Kasumi-1 (cell line): ENCODE data around the gene MYZAP.

ENCODE experiments used
- DNase-seq, 2 experiments: peaks; one replicate each; lab custom pipeline; 2025; lab: John Stamatoyannopoulos, UW

Gene MYZAP

DNA sequence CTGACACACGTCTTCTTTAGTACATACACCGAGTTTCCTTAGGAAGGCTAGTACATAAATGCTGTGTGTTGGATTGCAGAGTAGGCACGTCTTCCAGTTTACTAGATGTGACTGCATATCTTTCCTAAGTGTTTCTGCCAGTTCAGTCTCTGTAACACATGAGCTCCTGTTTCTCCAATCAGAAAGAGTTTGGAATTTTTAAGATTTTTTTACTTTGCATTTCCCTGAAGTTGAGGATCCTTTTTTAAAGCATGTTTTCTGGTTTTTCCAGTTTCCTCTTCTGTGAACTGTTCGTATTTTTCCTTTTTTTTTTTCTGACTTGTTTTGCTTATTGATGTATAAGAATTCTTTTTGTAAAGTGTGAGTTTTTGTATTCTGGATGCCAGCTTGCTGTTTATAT is 107.3 kb downstream of the MYZAP start:
- DNase-seq: no peak

DNA sequence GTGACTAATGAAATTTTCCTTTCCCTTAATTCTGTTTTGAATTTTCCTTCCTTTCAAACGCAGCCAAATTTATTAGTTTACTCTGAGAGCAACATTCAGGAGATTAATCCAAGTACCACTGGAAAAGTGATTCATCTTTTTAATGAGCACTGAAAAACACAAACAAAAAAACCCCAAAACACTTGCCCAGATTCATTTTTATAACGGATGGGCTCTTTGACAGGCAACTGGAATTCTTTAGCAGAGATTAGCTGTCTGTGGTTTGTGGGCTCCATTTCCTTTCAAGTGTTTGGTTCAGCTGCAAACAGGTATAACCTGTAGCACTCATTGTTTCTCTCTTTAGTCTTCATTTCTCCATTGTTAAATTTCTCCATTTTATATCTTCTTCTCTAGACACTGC is 111.7 kb downstream of the MYZAP start:
- no peak for DNase-seq

DNA sequence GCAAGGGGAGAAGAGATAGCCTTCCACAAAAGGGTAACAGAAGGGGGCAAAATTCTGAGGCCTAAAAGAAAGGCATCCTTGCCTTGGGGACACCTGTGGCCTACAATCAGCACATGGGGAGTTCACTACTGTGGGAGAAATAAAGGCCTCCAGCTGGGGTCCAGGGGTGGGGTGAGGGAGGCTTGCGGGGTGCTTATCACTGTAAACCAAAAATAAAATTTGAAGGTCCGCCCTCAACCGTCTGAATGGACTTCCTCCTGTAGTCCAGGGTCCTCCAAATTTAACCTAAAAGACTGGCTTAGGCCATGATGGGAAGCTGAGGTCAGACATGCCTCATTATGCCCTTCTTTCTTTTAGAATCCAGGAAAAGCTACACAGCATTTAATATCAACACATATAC is 112.7 kb downstream of the MYZAP start:
- no peak for DNase-seq

DNA sequence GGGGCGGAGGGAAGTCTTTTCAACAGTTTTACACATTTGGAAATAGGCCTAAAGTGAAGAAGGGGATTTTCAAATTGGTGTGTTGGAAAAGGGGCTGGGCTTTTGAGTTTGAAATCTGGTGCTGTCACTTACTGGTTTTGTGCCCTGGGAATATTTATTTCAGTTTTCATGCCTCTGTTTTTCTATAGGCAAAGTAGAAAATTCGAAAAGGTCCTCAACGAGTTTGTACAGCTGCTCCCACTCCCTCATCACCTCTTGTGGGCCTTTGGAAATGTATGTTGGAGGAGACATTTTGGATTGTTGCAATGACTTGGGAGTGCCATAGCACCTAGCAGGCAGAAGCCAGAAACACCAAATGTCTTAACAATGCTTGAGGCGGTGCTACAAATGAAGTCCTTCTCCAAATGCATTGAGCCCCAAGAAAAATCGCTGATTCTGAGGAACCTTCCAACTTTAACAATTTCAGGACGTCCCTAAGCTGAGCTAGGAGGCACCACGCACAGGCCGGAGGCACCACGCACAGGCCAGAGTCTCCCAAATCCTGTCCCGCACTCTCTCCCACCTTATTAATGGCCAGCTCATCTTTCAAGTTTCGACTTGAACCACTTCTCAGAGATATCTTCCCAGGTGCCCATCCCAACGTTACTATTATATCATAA is 114.2 kb downstream of the MYZAP start:
- DNase-seq: no peak

DNA sequence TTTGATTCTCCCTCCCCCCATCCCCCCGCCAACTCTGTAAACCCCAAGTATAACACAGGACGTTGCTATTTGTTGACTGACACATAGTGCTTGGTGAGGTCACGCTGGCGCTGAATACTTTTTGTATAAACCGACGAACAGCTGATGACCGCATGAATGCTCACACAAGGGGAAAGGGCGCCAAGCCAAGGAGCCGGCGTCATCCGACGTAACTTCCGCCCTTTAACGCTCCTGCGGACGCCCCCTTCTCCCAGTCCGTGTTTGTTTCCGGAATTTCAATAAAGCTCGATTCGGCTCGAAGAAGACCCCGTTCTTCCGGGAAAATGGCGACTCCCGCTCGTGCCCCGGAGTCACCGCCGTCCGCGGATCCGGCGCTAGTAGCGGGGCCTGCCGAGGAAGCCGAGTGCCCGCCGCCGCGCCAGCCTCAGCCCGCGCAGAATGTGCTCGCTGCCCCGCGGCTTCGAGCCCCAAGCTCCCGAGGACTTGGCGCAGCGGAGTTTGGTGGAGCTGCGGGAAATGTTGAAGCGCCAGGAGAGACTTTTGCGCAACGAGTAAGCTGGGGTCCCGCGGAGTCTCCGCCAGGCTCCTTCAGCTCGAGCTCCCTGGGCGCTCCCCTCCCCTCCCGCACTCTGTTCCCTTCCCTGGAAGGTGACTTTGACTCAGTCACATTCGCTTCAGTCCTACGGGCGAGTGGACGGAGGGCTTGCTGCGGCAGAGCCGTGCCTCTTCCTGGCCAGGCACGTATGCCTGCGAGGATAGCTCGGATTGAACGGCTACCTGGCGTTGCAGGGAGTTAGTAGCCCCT is 114.9 kb downstream of the MYZAP start, which contains the start of gene POLR2M:
Gene POLR2M, plus strand, starts transcription at position 310 of the 805 bp plus-strand sequence. Its CDS starts 129 bp downstream, at position 439.
- DNase-seq: peak; percentile 94 to 95

DNA sequence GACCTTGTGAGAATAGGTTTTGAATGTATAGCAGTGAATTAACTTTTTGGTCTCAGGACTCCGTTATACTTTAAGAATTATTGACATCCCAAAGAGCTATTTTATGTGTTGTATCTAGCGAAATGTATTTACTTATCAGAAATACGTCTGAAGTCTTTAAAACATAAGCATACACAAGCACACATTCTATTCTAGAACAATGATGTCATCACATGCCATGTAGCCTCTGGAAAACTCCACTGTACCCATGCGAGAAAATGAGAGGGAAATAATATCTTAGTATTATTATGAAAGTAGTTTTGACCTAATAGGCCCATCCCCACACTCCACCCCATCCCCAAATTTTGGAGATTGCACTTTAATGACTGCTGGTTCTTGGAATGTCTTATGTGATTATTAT is 116.3 kb downstream of the MYZAP start:
- DNase-seq: no peak

DNA sequence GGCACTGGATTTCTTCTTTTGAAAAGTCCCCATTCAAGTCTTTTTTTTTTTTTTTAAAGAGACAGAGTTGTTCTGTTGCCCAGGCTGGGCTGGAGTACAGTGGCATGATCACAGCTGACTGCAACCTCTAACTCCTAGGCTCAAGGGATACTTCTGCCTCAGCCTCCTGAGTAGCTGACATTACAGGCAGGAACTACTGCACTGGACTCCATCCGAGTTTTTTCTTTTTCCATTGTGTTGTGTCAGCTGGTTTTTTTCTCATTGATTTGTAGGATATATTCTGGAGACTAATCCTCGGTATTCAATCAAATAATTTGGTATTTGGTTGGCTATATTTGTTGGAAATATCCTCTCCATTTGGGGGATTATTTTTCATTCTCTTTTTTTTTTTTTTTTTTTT is 126.6 kb downstream of the MYZAP start:
- no peak for DNase-seq

DNA sequence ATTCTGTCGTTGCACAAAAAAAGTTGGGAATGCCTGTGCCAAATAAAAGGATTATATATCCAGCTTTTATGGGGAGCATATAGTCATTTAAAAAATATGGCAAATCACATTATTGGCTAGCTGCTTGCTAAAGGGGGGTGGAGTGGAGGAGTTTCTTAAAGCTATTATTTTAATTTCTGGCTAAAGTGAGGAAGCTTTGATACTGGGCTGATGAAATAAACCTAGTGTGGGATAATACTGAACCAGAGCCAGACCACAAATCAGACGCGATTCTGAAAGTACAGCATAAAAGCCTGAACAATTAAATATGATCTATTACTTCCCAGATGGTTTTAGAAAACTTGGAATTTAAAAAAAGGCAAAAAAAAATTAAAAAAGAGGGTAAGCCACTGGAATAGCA is 129.2 kb downstream of the MYZAP start:
- DNase-seq: no peak

DNA sequence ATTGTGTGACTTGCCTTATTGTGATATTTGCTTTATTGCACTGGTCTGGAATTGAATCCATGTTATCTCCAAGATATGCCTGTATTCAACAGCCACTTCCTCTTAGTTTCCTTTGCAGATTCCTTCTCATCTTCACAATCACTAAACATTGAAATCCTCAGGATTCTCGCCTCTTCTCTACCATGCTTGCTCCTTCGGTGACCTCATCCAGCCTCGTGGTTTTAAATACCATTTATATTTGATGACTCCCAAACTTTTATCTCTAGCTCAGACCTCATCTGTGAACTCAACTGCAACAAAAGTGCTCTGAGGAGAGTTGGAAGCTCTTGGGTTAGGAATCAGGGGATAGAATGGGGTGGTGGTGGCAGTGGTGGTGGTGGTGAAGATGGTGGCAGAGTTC is 134.7 kb downstream of the MYZAP start:
- no peak for DNase-seq

DNA sequence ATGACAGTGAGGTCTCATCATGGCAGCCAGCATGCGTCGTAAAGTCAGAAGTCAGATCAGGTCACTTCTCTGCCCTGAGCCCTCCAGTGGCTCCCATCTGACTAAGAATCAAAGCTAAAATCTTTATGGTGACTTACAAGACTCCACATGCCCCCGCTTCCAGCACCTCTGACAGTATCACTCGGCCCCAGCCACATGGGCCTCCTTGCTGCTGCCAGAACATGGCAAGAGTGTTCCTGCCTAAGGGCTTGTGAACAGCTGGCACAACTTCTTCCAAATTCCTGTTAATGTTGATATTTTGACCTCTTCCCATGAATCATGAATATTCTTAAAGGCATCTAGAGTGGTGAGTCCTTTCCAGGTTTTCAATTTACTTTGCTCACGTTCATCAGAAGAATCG is 135.3 kb downstream of the MYZAP start:
- DNase-seq: no peak

DNA sequence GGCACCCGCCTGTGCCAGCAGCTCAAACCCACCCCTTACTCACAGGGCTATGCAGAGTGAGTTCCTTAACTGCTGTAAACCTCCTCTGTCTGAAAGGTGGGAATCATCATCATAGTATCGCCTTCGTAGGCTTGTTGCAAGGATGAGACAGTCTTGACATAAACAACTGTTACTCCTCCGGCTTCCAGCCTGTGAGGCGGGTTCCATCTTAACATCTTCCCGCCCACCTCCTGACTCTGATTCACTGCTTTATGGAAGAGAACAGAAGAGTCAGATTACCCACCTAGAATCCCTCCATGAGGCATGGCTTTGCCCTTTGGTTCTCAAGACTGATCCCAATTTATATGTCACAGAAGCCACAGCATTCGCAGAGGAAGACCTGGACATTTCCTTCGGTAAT is 136.7 kb downstream of the MYZAP start:
- DNase-seq: no peak

DNA sequence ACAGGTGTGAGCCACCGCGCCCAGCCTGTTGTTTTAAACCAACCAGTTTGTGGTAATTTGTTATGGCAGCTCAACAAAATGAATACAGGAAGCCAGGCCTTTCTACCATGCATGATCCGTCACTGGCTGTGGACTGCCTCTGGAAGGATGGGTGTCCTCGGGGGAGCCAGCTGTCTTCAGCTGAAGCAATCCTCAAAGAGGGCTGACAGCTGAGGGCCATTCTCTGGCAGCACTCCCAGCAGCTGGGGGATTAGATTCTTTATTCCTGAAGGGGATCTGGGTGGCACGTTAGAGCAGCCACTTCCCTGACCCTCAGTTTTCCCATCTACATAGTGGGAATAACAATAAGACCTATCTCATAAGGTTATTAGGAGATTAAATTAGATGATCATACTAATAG is 139.2 kb downstream of the MYZAP start:
- DNase-seq: no peak

DNA sequence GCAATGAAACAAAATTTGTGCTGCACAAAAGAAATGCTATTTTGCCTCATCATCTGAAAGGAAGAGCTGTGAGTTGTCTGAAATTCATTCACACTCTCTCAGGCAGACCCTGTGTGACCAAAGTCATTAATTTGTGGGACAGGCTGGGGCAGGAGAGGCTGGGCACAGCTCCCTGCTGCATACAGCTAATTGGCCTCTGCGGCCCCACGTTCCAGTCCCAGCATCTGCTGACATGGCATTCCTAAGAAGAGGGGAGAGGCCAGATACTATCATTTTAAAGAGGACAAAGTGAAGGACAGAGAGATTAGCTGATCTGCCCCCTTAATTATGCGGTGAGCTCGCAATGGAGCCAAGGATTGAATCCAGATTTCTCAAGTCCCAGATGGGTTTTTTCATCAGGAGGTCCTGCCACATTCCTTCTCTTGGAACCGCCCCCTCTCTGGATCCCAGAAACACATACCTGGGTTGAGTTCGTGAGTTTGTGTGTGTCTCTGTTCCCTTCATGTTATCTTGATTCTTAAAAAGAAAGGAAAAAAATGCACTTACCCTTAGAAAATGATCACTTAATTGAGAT is 139.9 kb downstream of the MYZAP start:
- no peak for DNase-seq

DNA sequence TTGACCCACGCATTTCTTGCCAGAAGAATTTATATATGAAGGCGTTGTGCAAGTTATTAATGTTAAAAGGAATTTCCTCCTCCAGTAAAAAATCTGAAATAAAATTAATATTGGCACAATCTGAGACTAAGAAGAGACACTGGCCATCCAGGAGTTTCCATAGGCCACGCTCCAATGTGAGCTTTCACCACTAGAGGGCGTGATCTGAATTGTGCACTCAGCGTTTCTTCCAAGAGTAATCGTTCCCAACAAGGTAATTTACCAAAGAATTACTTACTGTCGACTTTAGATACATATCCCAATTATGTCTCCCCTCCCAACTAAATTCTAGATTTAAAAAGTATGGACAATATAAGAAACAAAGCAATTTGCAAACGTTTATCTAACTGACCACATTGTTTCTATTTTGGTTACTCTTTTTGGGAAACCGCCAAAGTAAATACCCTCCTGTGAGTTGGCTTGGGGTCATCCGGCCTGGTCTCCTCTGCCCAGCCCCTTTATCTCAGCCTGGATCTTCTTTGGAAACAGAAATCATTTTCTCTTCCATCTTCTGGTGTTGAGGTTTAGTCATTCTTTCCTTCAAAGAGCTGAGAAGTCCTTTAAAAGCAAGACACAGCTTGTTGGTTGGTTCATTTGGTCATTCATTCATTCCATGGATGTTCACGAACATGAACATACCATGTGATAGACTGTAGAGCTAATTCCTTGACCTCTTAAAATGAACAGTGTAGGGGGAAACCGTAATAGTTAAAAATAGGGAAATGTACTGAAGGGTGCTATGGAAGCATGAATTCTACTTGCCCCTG is 141.0 kb downstream of the MYZAP start:
- DNase-seq: peak; percentile 11 to 58

DNA sequence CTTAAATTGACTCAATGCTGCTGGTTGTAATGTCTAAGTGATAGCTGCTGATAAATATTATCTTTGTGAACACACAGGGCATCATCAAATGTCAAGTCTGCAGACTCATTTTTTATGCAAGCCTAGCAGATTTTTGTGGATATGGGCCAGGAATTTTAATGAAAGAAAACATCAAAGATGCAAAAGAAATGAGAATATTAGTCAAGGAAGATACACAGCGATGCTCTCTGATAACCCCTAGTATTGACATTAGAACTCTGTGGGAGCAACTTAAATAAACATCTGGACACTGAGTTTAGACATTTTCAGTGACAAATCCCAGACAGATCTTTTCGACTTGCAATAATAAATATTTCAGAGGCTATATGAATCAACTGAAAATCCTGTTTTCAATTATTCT is 143.2 kb downstream of the MYZAP start:
- DNase-seq: no peak
